Neural cell (in vitro differentiated cells): ENCODE measurements around the gene GUCA1A. TPM values are rescaled to one million over a fixed set of nuclear protein-coding genes. Genes with fewer than 3 reads are reported as not detected.

Experiments used
- H2AFZ ChIP-seq: fragments of 200-600, 300-800 bp; sonication (generic), shearing (Covaris generic); 2 replicates; pipeline ENCODE4 v1.6.0; 2014; ENCODE audit warnings: low read depth, mild to moderate bottlenecking, antibody characterized with exemption, low read length, moderate library complexity
- H3F3A ChIP-seq: fragments of 200-600 bp; shearing (Covaris generic); 2 replicates; pipeline ENCODE4 v1.6.1; 2016; ENCODE audit warnings: mild to moderate bottlenecking, moderate library complexity, mixed read lengths, antibody characterized with exemption, low read length; ENCODE audit not compliant: insufficient read depth, poor library complexity, severe bottlenecking
- H3K27ac ChIP-seq: fragments of 200-600, 300-800 bp; sonication (generic), shearing (Covaris generic); 2 replicates; pipeline ENCODE4 v1.5.1; 2014; ENCODE audit warnings: mild to moderate bottlenecking, low read length, moderate library complexity
- H3K27me3 ChIP-seq: fragments of 300-800, 200-600 bp; sonication (generic), shearing (Covaris generic); 2 replicates; pipeline ENCODE4 v1.6.0; 2014; ENCODE audit warnings: mild to moderate bottlenecking, low read depth, low read length, moderate library complexity; ENCODE audit not compliant: insufficient read depth
- H3K36me3 ChIP-seq: fragments of 300-800, 200-600 bp; sonication (generic), shearing (Covaris generic); 2 replicates; pipeline ENCODE4 v1.5.1; 2014; ENCODE audit warnings: mild to moderate bottlenecking, antibody characterized with exemption, low read length, moderate library complexity; ENCODE audit not compliant: insufficient read depth
- H3K4me2 ChIP-seq: fragments of 300-800, 200-600 bp; sonication (generic), shearing (Covaris generic); 2 replicates; pipeline ENCODE4 v1.6.0; 2014; ENCODE audit warnings: mild to moderate bottlenecking, low read length
- H3K4me3 ChIP-seq: fragments of 300-800, 200-600 bp; sonication (generic), shearing (Covaris generic); 2 replicates; pipeline ENCODE4 v1.5.1; 2014; ENCODE audit warnings: mild to moderate bottlenecking, low read length, moderate library complexity
- H3K79me2 ChIP-seq: fragments of 200-600 bp; shearing (Covaris generic); replicated peaks from 2 replicates; pipeline ENCODE4 v1.6.0; 2014; ENCODE audit warnings: mild to moderate bottlenecking, low read length, moderate library complexity; ENCODE audit not compliant: insufficient read depth
- H3K9ac ChIP-seq: fragments of 300-800, 200-600 bp; sonication (generic), shearing (Covaris generic); 2 replicates; pipeline ENCODE4 v1.6.1; 2016; ENCODE audit warnings: mild to moderate bottlenecking, low read length, mixed read lengths
- H3K9me2 ChIP-seq: fragments of 200-600 bp; shearing (Covaris generic); 2 replicates; pipeline ENCODE4 v1.6.1; 2016; ENCODE audit warnings: mild to moderate bottlenecking, low read length, mixed read lengths; ENCODE audit not compliant: insufficient read depth
- H3K9me3 ChIP-seq: fragments of 200-600, 300-800 bp; sonication (generic), shearing (Covaris generic); 2 replicates; pipeline ENCODE4 v1.6.1; 2016; ENCODE audit warnings: mild to moderate bottlenecking, mixed run types, low read length, moderate library complexity, mixed read lengths
- H4K20me1 ChIP-seq: fragments of 200-600 bp; shearing (Covaris generic); 2 replicates; pipeline ENCODE4 v1.6.1; 2016; ENCODE audit warnings: mild to moderate bottlenecking, mixed run types; ENCODE audit not compliant: insufficient read depth
- CTCF ChIP-seq: fragments of 450-650 bp; IDR thresholded peaks from 2 replicates; pipeline ENCODE4 v1.5.1; 2014; ENCODE audit warnings: antibody characterized with exemption, mild to moderate bottlenecking, moderate library complexity; ENCODE audit not compliant: poor library complexity, severe bottlenecking
- EP300 ChIP-seq: fragments of 450-650 bp; conservative IDR thresholded peaks from 2 replicates; pipeline ENCODE4 v1.6.1; 2014; ENCODE audit warnings: antibody characterized with exemption, mild to moderate bottlenecking, moderate library complexity; ENCODE audit not compliant: poor library complexity, severe bottlenecking
- EZH2 ChIP-seq: fragments of 200-600, 300-800 bp; shearing (Covaris generic), sonication (generic); IDR thresholded peaks from 2 replicates; pipeline ENCODE4 v1.6.1; 2014; ENCODE audit warnings: antibody characterized with exemption, low read length, borderline replicate concordance, mild to moderate bottlenecking; ENCODE audit not compliant: insufficient read depth, poor library complexity, severe bottlenecking
- MXI1 ChIP-seq: fragments of 450-650 bp; conservative IDR thresholded peaks from 2 replicates; pipeline ENCODE4 v1.6.1; 2014; ENCODE audit warnings: antibody characterized with exemption, mild to moderate bottlenecking; ENCODE audit not compliant: poor library complexity, severe bottlenecking
- POLR2AphosphoS5 ChIP-seq: IDR thresholded peaks from 2 replicates; pipeline ENCODE4 v1.6.1; 2012
- RAD21 ChIP-seq: fragments of 450-650 bp; conservative IDR thresholded peaks from 2 replicates; pipeline ENCODE4 v1.6.1; 2014; ENCODE audit warnings: antibody characterized with exemption, mild to moderate bottlenecking, moderate library complexity
- REST ChIP-seq: IDR thresholded peaks from 2 replicates; pipeline ENCODE4 v1.6.1; 2012; ENCODE audit warnings: borderline replicate concordance
- SMC3 ChIP-seq: fragments of 450-650 bp; conservative IDR thresholded peaks from 2 replicates; pipeline ENCODE4 v1.6.1; 2014; ENCODE audit warnings: antibody characterized with exemption, mild to moderate bottlenecking, moderate library complexity; ENCODE audit not compliant: poor library complexity
- TAF1 ChIP-seq: IDR thresholded peaks from 2 replicates; pipeline ENCODE4 v1.6.1; 2012; ENCODE audit warnings: low read depth
- polyA plus RNA-seq: library from polyadenylated mRNA; depleted of rRNA; stranded (reverse); fragments of >200 nt; gene quantifications from 2 replicates; pipeline ENCODE4 v1.2.3, GENCODE V29; 2014

GUCA1A gene
- polyA plus RNA-seq, 1 donor from 2014 or later: 0.78 TPM

GRCh38 chr6:42140032-42140431 is 33.1 kb upstream of the GUCA1A start:
- Histone ChIP-seq H3K9me3 (no peaks in the 10 kb centered on the region), H3K9ac (no peak overlapping the region), H2AFZ (no peak overlapping the region), H4K20me1 (no peaks in the 10 kb centered on the region), H3F3A (no peaks in the 10 kb centered on the region), H3K36me3 (no peaks in the 10 kb centered on the region), H3K27ac (no peak overlapping the region), H3K4me2 (no peak overlapping the region), H3K27me3 (peaks cover 22% of the 10 kb centered on the region), H3K79me2 (no peaks in the 10 kb centered on the region), H3K9me2 (no peaks in the 10 kb centered on the region), H3K4me3 (no peak overlapping the region)
- TF ChIP-seq EP300 (no peak), REST (no peak), RAD21 (no peak), TAF1 (no peak), SMC3 (no peak), POLR2AphosphoS5 (no peak), EZH2 (no peak), CTCF (no peak), MXI1 (no peak)

- Histone ChIP-seq H3K27ac (no peak overlapping the region), H2AFZ (no peak overlapping the region), H3K4me2 (no peak overlapping the region), H3K36me3 (no peaks in the 10 kb centered on the region), H3K4me3 (no peak overlapping the region), H3K9ac (no peak overlapping the region), H3K9me2 (no peaks in the 10 kb centered on the region), H3K27me3 (peaks cover 22% of the 10 kb centered on the region), H4K20me1 (no peaks in the 10 kb centered on the region), H3K79me2 (no peaks in the 10 kb centered on the region), H3K9me3 (no peaks in the 10 kb centered on the region), H3F3A (no peaks in the 10 kb centered on the region)
- no peak for TF ChIP-seq SMC3
- no peak for TF ChIP-seq RAD21
- TF ChIP-seq MXI1: no peak
- TF ChIP-seq EP300: no peak
- no peak for TF ChIP-seq TAF1
- no peak for TF ChIP-seq EZH2
- TF ChIP-seq POLR2AphosphoS5: no peak
- TF ChIP-seq REST: no peak
- TF ChIP-seq CTCF: no peak
Measured at GRCh38 chr6:42140756-42141602, 32.2 kb upstream of the GUCA1A start.
